Psoas muscle (tissue), 8 donors: ENCODE results near the gene FARP1. TPM values are rescaled to one million over a fixed set of nuclear protein-coding genes. Genes with fewer than 3 reads are reported as not detected.

ENCODE experiments used
- ATAC-seq, 4 donors: fragments of 200-7000 bp; cut with Tn5 transposase; one replicate each; pipeline ENCODE4 v1.9.1; 2020; ENCODE audit warnings: moderate library complexity in 3 of 4, mild to moderate bottlenecking in 2 of 4
- DNase-seq, 2 donors: peaks; one replicate each; pipeline ENCODE4 v3.0.0-alpha.2; 2020
- H3K27ac ChIP-seq: fragments of 200-600 bp; one replicate; pipeline ENCODE4 v1.8.0; 2022
- H3K27me3 ChIP-seq, 3 donors: fragments of 200-600 bp in 1 of 3; one replicate each; pipeline versions ENCODE4 v1.6.1 to v1.8.0; 2013 to 2022; ENCODE audit warnings: low read length in 2 of 3, mild to moderate bottlenecking in 2 of 3, moderate library complexity in 1 of 3; ENCODE audit not compliant: insufficient read depth in 3 of 3
- H3K36me3 ChIP-seq, 2 donors: fragments of 200-600 bp in 1 of 2; one replicate each; pipeline versions ENCODE4 v1.6.1 to v1.8.0; 2013 to 2022; ENCODE audit warnings: low read depth in 1 of 2, mild to moderate bottlenecking in 1 of 2, moderate library complexity in 1 of 2; ENCODE audit not compliant: insufficient read depth in 1 of 2
- H3K4me1 ChIP-seq: fragments of 200-600 bp; one replicate; pipeline ENCODE4 v1.8.0; 2022
- H3K4me3 ChIP-seq: fragments of 200-600 bp; one replicate; pipeline ENCODE4 v1.8.0; 2022; ENCODE audit warnings: mild to moderate bottlenecking
- H3K9me3 ChIP-seq: fragments of 200-600 bp; one replicate; pipeline ENCODE4 v1.8.0; 2022
- WGBS, 3 donors: extraction: QIAGEN DNeasy Blood & Tissue Kit; methylation state at CpG; one replicate each; pipeline versions ENCODE4 v1.1.6 to v1.1.7; 2013; 5-methylcytosine and 5-hydroxymethylcytosine counted together
- intact Hi-C, 2 donors: fragments of 100-400 bp; cut with DNase I; formaldehyde crosslinking; loops; one replicate each; pipeline versions ENCODE4 v1.11.0 to v1.14.2; 2022
- polyA plus RNA-seq, 3 donors: library from polyadenylated mRNA; stranded (reverse); fragments of 200-250 nt; gene quantifications; one replicate each; pipeline ENCODE4 v1.2.3, GENCODE V29; 2013
- total RNA-seq, 4 donors: library from RNA; stranded (reverse); fragmentation: NEBNext Ultra II Directional in 2 of 4; extraction: Animal tissue kit (Norgen Biotek cat#: 25700) in 2 of 4; gene quantifications; one replicate each; pipeline versions ENCODE4 v1.2.1 to v1.2.4, GENCODE V29; 2021 to 2023
- TF ChIP-seq, protein P1 (sequence below): fragments of 200-600 bp; IDR thresholded peaks from one replicate; pipeline ENCODE4 v1.8.0; 2022; ENCODE audit warnings: antibody characterized with exemption
- donor health status: healthy with polysubstance abuse.
- donor health status: DM: no; HTN: no; CAD: no; lungs with moderate emphysema.
- donor health status: Bipolar disorder and iron deficiency.
- donor health status: healthy.
- donor health status: DM: yes; HTN: yes; CAD: no.
- donor health status: DM: no; HTN: no; CAD: no.
- donor health status: DM: no; HTN: no; CAD: no.
- donor health status: DM: yes; HTN: yes; CAD: no.

The FARP1 gene
- total and polyA plus RNA-seq, 7 donors: 5.7 to 19.4 (median 9.2) TPM

DNA sequence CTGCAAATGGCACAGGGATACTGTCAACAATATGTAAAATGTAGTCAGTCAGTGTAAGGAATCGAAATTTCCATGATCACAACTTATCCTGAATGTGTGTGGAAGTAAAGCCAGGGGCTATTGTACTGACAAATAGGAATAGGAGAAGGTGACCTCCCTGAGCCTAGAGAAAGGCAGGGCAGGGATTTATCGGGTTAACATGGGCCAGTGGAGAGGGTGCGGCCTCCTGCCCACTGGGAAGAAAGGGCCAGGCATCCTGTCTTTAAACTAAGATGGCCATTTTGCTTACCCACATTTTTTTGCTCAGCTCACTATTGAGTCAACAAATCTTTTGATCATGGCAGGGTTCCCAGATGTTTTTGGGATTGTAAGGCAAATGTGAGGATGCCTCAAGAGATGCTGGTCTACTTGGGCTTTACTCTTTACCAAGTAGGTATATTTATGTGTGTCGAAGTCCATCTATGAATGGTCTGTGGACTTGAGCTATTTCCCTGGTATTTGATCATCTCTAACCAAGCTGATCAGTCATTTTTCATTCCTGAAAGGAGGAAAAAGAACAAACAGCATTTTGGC, 150.8 kb downstream of the FARP1 start:
- no peaks in the 10 kb centered on the region for H3K9me3 ChIP-seq
- intact Hi-C loops: no loop called here
- TF ChIP-seq, protein P1, sequence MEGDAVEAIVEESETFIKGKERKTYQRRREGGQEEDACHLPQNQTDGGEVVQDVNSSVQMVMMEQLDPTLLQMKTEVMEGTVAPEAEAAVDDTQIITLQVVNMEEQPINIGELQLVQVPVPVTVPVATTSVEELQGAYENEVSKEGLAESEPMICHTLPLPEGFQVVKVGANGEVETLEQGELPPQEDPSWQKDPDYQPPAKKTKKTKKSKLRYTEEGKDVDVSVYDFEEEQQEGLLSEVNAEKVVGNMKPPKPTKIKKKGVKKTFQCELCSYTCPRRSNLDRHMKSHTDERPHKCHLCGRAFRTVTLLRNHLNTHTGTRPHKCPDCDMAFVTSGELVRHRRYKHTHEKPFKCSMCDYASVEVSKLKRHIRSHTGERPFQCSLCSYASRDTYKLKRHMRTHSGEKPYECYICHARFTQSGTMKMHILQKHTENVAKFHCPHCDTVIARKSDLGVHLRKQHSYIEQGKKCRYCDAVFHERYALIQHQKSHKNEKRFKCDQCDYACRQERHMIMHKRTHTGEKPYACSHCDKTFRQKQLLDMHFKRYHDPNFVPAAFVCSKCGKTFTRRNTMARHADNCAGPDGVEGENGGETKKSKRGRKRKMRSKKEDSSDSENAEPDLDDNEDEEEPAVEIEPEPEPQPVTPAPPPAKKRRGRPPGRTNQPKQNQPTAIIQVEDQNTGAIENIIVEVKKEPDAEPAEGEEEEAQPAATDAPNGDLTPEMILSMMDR: no peak
- H3K4me3 ChIP-seq: no peak overlapping the region
- no peaks in the 10 kb centered on the region for H3K36me3 ChIP-seq
- no peak for DNase-seq
- 93 to 94% (median 93%) methylated on average over 4 of the region's 4 CpGs for WGBS, 3 donors
- no peak for ATAC-seq
- H3K27me3 ChIP-seq: no peaks in the 10 kb centered on the region
- H3K27ac ChIP-seq: no peak overlapping the region
- H3K4me1 ChIP-seq: no peaks in the 10 kb centered on the region

DNA sequence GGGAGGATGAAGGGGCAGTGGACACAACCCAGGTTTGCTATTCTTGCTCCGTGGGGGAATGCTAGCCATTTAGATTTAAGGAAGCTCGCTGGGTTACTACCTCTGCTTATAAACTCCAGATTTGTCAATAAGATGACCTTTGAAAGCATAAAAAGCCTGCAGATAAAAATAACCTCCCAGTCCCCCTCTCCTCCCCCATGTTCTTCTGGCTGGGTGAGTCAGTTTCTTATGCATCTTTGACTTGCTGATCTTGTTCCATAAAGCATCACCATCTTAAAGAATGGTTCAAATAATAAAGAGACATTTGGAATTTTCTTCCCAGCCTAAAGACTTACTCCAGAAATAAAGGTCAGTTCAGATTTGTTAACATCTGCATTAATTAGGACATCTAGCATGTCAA, 152.5 kb downstream of the FARP1 start:
- intact Hi-C loops: no loop called here
- no peaks in the 10 kb centered on the region for H3K36me3 ChIP-seq
- H3K4me3 ChIP-seq: no peak overlapping the region
- ATAC-seq (no peak), DNase-seq (no peak)
- TF ChIP-seq, protein P1: no peak
- 77 to 82% (median 79%) methylated on average over 2 of the region's 2 CpGs for WGBS, 3 donors
- no peak overlapping the region for H3K27ac ChIP-seq
- H3K4me1 ChIP-seq: no peaks in the 10 kb centered on the region
- H3K27me3 ChIP-seq: no peaks in the 10 kb centered on the region
- no peaks in the 10 kb centered on the region for H3K9me3 ChIP-seq

DNA sequence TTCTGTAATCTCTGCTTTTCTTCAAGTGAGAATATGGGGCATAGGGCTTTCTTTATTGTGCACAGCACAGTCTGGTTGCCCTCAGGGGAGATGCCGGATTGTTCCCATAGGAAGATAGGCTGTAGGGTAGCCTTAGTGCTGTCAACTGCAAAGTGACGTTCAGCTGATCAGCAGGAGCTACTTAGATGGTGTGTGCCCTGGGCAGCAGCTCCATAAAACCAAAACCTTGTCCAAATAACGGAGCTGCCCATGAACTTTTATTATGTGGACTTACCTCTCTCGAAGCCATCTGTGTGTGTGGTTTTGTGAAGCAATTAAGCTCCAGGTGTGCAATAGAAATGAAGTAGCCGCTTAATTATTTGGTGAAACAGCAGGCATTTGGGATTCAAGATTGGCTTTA, 154.2 kb downstream of the FARP1 start:
- DNase-seq (no peak), ATAC-seq (no peak)
- TF ChIP-seq, protein P1: no peak
- intact Hi-C loops: no loop called here
- no peak overlapping the region for H3K4me3 ChIP-seq
- H3K36me3 ChIP-seq: no peaks in the 10 kb centered on the region
- WGBS, 3 donors: 83 to 85% (median 84%) methylated on average over 5 of the region's 5 CpGs
- no peaks in the 10 kb centered on the region for H3K9me3 ChIP-seq
- H3K27ac ChIP-seq: no peak overlapping the region
- peaks cover 3% of the 10 kb centered on the region for H3K4me1 ChIP-seq
- no peaks in the 10 kb centered on the region for H3K27me3 ChIP-seq

DNA sequence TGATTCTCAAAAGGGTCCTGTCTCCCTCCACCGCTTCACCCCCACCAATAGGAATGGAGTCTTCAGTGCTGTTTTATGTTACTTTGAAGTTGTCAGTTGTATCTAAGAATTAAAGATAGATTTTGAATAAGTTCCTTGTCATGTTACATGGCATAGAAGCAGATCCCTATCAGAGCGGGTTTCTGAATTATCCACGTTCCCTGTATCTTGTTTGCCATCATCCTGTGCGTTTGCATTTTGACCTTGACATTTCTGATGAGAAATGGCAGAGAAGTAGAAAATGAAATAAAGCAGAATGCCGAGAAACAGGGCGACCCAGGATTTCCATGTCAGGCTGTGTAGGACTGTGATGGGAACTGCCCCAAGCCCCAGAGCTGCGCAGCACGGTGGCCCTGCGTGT, 154.9 kb downstream of the FARP1 start:
- intact Hi-C loops: no loop called here
- TF ChIP-seq, protein P1: no peak
- WGBS, 3 donors: 94 to 95% (median 94%) methylated on average over 9 of the region's 9 CpGs
- no peaks in the 10 kb centered on the region for H3K9me3 ChIP-seq
- no peak overlapping the region for H3K27ac ChIP-seq
- no peak overlapping the region for H3K4me3 ChIP-seq
- no peak for ATAC-seq
- H3K27me3 ChIP-seq: no peaks in the 10 kb centered on the region
- peaks cover 3% of the 10 kb centered on the region for H3K4me1 ChIP-seq
- H3K36me3 ChIP-seq: no peaks in the 10 kb centered on the region
- DNase-seq: no peak

DNA sequence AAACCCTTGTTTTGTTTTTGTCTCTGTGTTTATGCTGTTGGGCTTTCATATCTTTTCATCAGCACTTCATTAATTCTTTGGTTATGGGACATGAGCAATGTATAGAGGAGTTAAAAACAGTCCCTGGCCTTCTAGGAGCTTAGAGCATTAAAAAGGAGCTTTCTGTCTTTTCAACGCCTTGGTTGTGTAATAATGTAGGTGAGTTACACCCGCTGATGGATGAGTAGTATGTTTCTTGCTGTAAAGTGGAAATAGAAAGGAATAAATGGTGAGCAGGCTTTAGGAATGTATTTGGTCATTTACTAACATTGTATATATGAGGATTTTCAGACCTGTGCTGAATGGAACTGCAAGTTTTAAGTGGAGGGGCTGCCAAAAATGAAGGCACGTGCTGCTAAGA, 155.7 kb downstream of the FARP1 start:
- Histone ChIP-seq H3K27me3 (no peaks in the 10 kb centered on the region), H3K27ac (no peak overlapping the region), H3K36me3 (no peaks in the 10 kb centered on the region), H3K9me3 (no peaks in the 10 kb centered on the region), H3K4me1 (peaks cover 3% of the 10 kb centered on the region), H3K4me3 (no peak overlapping the region)
- DNase-seq (no peak), ATAC-seq (no peak)
- TF ChIP-seq, protein P1: no peak
- intact Hi-C loops: no loop called here
- WGBS, 3 donors: 55 to 69% (median 61%) methylated on average over 3 of the region's 3 CpGs
